Measurements from ENCODE around the gene BCAN.

BCAN gene

DNA sequence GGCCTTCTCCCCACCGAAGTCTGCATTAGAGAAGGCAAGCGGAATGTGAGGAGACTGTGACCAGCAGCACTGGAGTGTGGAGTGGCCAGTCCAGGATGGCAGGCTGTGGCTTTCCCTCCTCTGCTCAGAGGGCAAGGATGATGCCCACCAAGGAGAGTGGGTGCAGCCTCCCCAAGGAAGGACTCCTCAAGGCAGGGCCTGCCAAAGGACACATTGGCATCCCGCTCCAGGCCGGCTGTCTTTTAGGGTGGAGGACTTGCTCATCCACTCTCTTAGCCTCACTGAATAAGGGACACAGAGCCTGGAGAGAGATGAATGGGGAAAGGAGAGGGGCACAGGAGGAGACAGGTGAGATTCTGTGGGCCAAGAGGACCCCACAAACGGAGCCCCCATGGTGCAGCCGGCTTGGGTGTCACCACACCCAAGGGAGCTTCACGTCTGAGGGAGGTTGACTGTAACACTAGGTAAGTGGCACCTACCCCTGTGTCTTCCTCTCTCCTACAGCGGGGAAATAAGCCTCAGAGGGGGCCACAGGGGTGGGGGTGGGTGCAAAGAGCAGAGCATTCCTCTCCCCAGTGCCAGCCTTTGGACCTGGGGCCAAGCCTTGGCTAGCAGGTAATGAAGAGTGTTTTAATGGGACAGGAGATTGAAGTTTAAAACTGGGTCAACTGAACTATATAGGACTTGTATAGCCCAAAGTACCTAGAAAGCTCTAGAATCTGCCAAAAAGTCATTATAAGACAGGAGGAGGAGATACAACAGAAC, 39.5 kb downstream of the BCAN start:
- TF ChIP-seq, protein P1, sequence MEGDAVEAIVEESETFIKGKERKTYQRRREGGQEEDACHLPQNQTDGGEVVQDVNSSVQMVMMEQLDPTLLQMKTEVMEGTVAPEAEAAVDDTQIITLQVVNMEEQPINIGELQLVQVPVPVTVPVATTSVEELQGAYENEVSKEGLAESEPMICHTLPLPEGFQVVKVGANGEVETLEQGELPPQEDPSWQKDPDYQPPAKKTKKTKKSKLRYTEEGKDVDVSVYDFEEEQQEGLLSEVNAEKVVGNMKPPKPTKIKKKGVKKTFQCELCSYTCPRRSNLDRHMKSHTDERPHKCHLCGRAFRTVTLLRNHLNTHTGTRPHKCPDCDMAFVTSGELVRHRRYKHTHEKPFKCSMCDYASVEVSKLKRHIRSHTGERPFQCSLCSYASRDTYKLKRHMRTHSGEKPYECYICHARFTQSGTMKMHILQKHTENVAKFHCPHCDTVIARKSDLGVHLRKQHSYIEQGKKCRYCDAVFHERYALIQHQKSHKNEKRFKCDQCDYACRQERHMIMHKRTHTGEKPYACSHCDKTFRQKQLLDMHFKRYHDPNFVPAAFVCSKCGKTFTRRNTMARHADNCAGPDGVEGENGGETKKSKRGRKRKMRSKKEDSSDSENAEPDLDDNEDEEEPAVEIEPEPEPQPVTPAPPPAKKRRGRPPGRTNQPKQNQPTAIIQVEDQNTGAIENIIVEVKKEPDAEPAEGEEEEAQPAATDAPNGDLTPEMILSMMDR (IDR thresholded peaks at IDR 0.05), result no peak

- TF ChIP-seq, protein P1 (IDR thresholded peaks at IDR 0.05), result no peak
Measured at GRCh38 chr1:156682166-156682890, 40.4 kb downstream of the BCAN start.

GRCh38 chr1:156684227-156684782, 42.4 kb downstream of the BCAN start:
- TF ChIP-seq, protein P1 (IDR thresholded peaks at IDR 0.05), result no peak

- TF ChIP-seq, protein P1 (IDR thresholded peaks at IDR 0.05), result peak; percentile 96
Measured at GRCh38 chr1:156689035-156689952, 47.4 kb downstream of the BCAN start.

DNA sequence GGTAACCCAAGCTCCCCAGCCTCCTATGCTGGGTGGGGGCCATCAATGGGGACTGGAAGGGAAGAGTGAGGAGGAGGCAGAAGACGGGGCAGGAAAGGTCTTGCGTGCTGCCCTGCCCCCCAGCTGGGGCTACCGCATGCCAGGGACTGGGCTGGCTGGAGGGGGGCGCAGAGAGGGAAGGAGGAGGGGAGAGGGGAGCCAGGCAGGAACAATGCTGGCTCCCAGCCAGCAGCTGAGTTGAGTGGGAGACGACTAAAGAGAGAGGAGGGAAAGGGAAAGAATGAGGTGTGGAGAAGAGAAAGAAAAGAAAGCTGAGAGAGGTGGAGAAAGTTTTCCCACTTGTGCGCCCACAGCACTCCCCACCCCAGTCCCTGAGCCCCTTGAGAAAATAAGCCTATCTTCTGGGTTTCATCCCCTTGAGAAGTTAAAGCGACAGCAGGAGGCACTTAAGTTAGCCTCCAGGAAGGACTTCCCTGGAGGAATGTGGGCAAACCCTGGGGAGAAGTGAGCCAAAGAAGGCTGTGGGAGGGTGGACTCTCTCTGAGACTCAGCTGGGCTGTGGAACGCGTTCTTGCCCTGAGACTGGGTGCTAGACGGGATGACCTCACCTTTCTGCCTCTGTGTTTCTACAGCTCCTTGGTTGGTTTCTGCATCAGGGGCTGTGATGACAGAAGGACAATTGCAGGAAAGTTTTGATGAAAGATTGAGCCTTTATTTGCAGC, 48.2 kb downstream of the BCAN start:
- TF ChIP-seq, protein P1 (IDR thresholded peaks at IDR 0.05), result no peak

DNA sequence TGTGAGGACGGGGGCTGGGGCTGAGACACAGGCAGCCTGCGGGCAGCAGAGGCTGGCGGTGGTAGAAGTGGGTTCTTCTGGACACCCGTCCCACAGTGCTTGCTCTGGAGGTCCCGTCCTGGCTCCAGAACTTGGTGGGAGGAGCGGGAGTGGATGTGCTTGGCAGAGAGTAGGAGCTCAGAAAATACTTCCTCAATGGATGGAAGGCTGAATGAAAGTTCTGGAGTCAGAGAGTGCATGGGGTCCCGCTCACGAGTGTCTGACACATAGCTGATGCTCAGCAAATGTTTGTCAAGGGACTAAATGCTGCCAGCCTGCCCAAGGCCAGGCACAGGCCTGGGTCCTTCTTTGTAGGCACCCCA, 48.7 kb downstream of the BCAN start:
- TF ChIP-seq, protein P1 (IDR thresholded peaks at IDR 0.05), result no peak
